ENCODE results near the gene AZU1.
"Not testable (repeated sequence)": the region's sequence is repeated elsewhere in the genome, so short reads cannot be mapped to it uniquely, and the experiment has no call there.

The AZU1 gene

DNA sequence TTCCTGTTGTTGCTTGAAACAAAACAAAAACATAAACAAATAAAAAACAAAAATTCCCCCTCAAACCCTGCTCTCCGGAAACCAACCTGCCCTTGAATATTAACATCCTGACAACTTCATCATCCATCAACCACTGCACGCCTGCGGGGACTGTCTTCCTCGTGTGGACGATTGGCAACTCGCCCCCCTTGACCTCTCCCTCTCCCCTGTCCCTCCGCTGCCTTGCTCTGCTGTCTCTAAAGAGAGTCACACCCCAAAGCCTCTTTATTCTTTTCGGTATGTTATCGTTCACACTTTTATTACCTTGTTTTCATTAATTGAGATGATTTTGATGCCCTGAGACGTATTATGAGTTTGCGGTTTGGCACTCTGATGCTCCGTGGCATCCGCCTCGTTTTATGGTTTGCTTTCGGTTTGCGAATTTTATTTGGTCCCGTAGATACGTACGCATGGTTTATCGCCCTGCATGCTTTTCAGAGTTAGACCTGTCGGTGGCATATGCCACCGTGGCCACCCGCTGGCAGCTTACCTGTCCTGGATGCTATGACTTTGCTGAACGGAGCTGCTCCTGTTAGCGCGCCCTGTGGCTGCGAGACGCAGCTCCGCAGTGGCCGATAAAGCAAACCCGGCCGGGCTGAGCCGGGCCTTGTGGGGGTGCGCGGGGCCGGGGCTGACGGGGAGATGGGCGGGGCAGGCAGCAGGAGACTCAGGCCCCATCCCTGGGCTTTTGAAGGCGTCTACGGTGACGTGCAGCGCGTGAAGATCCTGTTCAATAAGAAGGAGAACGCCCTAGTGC is 19.8 kb upstream of the AZU1 start:
- in situ Hi-C loops (cut with MboI; ENCODE audit: low sequenced_read_pairs) = no loop called here

DNA sequence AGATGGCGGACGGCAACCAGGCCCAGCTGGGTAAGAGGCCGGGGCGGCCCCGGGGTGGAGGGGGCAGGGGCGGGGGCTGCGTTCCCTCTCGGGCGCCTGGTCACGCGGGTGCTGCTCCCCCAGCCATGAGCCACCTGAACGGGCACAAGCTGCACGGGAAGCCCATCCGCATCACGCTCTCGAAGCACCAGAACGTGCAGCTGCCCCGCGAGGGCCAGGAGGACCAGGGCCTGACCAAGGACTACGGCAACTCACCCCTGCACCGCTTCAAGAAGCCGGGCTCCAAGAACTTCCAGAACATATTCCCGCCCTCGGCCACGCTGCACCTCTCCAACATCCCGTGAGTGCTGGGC is 19.2 kb upstream of the AZU1 start:
- in situ Hi-C loops (cut with MboI; ENCODE audit: low sequenced_read_pairs) = no loop called here

DNA sequence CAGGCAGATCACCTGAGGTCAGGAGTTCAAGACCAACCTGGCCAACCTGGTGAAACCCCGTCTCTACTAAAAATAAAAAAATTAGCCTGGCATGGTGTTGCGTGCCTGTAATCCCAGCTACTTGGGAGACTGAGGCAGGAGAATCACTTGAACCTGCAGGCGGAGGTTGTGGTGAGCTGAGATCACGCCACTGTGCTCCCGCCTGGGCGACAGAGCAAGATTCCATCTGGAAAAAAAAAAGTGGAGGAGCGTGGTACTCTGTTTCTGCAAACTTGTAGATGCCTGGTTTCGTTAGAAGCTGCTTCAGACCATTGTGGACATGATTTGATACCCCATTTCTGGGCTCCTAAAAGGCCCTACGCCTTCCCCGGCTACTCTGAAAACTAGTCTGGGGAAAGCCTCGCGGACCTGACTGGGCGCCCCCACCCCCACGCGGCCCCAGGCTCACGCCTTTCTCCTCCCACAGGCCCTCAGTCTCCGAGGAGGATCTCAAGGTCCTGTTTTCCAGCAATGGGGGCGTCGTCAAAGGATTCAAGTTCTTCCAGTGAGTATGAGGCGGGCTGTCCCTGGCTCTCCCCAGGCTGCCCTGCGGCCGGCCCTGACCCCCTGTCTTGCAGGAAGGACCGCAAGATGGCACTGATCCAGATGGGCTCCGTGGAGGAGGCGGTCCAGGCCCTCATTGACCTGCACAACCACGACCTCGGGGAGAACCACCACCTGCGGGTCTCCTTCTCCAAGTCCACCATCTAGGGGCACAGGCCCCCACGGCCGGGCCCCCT is 17.4 kb upstream of the AZU1 start:
- in situ Hi-C loops (cut with MboI; ENCODE audit: low sequenced_read_pairs) = no loop called here

DNA sequence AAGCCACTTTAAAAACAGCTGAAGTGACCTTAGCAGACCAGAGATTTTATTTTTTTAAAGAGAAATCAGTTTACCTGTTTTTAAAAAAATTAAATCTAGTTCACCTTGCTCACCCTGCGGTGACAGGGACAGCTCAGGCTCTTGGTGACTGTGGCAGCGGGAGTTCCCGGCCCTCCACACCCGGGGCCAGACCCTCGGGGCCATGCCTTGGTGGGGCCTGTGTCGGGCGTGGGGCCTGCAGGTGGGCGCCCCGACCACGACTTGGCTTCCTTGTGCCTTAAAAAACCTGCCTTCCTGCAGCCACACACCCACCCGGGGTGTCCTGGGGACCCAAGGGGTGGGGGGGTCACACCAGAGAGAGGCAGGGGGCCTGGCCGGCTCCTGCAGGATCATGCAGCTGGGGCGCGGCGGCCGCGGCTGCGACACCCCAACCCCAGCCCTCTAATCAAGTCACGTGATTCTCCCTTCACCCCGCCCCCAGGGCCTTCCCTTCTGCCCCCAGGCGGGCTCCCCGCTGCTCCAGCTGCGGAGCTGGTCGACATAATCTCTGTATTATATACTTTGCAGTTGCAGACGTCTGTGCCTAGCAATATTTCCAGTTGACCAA is 16.7 kb upstream of the AZU1 start:
- in situ Hi-C loops (cut with MboI; ENCODE audit: low sequenced_read_pairs) = no loop called here

DNA sequence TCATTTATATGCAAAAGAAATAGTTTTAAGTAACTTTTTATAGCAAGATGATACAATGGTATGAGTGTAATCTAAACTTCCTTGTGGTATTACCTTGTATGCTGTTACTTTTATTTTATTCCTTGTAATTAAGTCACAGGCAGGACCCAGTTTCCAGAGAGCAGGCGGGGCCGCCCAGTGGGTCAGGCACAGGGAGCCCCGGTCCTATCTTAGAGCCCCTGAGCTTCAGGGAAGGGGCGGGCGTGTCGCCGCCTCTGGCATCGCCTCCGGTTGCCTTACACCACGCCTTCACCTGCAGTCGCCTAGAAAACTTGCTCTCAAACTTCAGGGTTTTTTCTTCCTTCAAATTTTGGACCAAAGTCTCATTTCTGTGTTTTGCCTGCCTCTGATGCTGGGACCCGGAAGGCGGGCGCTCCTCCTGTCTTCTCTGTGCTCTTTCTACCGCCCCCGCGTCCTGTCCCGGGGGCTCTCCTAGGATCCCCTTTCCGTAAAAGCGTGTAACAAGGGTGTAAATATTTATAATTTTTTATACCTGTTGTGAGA is 16.1 kb upstream of the AZU1 start:
- in situ Hi-C loops (cut with MboI; ENCODE audit: low sequenced_read_pairs) = no loop called here

DNA sequence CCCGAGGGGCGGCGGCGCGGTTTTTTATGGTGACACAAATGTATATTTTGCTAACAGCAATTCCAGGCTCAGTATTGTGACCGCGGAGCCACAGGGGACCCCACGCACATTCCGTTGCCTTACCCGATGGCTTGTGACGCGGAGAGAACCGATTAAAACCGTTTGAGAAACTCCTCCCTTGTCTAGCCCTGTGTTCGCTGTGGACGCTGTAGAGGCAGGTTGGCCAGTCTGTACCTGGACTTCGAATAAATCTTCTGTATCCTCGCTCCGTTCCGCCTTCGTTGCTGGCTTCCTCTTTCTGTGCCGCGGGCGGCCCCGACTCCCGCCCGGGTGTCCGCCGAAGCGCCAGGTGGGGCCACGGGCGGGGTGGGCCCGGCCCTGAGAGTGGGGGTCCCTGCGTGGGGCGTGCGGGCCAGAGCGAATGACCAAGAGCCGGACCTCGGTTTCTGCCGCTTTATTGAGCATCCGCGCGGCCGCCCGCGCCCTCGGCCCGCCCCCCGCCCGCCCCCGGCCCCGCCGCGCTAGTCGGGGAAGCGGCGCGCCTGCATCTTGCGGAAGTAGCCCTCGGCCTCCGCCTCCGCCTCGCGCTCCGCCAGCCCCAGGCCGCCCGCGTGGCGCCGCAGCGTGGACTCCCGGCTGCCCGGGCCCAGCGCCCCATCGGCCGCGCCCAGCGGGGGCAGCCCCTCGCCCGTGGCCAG is 15.4 kb upstream of the AZU1 start:
- in situ Hi-C loops (cut with MboI; ENCODE audit: low sequenced_read_pairs) = no loop called here

DNA sequence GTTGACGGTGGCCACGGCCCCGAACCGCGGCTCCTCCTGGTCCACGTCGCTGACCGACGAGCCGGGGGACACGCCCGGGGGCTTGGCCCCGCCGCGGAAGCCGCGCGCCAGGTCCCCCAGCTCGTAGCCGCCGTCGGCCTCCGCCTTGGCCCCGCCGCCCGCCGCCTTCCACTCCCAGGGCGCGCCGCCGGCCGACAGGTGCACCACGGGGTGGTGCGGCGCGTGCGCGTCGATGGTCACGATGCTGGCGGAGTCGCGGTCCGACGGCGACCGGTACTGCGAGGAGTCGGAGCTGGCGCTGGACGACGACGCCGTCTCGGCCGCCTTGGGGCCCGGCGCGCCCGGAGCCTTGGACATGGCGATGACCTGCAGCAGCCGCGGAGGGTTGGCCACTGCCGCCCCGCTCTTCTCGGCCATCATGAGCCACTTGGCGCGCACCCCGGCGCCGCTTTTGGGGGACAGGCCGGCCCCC is 14.9 kb upstream of the AZU1 start:
- in situ Hi-C loops (cut with MboI; ENCODE audit: low sequenced_read_pairs) = no loop called here

DNA sequence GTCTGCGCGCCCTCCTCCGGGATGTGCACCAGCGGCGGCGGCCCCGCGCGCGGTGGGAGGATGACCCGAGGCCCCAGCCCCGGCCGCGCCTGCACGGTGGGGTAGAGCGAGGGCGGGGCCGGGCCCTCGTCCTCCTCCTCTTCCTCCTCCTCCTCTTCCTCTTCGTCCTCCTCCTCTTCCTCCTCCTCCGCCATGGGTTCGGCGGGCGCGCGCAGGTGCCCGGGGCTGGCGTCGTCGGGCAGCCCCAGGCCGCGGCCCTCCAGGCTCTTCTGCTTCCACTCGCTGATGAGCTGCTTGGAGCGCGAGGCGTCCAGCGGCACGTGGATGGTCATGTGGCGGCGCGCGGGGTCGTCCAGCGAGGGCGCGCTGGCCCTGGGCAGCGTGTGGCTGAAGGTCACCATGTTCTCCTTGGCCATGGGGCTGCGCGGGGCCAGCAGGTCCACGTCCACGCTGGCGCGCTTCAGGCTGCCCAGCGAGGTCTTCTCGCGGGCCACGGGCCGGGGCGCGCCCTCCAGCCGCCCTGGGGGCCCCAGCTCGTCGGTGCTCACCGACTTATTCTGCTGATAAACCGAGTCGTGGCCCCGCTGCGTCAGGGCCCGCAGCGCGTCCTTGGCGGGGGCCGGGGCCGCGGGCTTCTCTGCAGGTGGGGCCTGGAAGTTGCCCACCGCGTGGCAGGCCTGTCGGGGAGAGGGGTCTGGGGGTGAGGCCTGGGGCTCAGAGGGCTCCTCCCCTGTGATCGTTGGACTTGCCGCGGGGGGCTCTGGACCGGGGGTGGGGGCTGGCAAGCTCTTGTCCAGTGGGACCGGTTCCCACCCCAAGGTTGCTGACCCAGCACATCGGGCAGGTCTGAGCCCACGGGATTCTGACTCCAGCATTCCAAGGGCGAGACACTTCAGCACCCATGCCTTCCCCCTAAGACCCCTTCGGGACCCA is 14.2 kb upstream of the AZU1 start:
- in situ Hi-C loops (cut with MboI; ENCODE audit: low sequenced_read_pairs) = no loop called here

DNA sequence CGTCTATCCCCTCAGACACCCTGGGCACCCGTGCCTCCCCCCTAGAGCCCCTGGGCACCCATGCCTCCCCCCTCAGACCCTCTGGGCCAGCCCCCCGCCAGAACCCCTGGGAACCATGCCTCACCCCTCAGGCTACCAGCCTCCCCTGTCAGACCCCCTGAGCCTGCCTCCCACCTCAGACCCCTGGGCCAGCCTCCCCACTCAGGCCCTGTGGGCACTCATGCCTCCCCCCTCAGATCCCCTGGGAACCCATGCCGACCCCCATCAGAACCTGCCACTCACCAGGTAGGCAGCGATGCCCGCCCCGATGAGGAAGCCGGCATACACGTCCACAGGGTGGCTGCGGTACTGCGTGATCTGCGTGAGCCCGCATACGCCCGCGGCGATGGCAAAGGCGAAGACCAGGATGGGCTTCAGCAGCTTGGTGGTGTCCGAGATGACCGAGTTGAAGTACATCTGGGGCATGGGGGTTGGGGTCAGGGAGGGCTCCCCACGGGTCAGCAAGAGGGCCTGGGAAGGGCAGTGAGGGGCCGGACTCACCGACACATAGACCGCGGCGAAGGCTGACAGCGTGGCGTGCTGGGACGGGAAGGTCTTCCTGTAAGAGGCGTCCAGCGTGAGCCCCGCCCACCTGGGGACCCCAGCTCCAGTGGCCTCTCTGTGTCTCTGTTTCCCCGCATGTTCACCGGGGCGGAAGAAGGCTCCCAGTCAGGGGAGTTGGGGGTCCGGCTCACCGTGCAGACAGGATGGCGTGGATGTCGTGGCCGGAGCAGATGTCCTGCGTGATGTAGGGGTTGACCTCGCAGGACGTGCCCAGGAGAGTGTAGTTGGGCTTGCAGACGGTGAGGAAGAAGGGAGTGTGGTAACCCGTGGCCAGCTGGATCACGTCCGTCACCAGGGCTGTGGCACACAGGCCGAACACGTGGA is 13.2 kb upstream of the AZU1 start:
- in situ Hi-C loops (cut with MboI; ENCODE audit: low sequenced_read_pairs) = no loop called here

DNA sequence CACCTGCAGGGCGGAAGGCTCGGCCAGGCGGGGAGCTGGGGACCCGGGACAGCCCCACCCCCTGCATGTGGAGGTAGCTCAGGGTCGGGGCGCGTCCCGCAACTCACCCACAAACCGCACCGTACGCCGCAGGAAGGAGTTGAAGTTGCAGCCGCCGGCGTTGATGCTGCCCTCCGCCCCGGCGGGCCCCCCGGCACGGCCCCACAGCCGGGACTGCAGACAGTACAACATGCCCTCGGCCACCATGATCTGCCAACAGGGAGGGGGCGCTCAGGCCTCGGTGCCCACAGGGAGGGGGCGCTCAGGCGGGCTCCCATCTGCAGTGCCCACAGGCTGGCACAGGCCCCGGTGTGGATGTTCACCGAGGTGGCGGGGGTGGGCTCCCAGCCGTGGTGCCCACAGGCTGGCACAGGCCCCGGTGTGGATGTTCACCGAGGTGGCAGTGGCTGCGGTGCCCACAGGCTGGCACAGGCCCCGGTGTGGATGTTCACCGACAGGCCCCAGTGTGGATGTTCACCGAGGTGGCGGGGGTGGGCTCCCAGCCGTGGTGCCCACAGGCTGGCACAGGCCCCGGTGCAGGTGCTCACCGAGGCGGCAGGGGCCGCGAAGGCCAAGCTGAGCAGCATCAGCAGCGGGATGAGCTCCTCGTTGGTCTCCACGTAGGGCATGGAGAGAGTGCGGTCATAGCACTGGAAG is 12.4 kb upstream of the AZU1 start:
- in situ Hi-C loops (cut with MboI; ENCODE audit: low sequenced_read_pairs) = no loop called here

DNA sequence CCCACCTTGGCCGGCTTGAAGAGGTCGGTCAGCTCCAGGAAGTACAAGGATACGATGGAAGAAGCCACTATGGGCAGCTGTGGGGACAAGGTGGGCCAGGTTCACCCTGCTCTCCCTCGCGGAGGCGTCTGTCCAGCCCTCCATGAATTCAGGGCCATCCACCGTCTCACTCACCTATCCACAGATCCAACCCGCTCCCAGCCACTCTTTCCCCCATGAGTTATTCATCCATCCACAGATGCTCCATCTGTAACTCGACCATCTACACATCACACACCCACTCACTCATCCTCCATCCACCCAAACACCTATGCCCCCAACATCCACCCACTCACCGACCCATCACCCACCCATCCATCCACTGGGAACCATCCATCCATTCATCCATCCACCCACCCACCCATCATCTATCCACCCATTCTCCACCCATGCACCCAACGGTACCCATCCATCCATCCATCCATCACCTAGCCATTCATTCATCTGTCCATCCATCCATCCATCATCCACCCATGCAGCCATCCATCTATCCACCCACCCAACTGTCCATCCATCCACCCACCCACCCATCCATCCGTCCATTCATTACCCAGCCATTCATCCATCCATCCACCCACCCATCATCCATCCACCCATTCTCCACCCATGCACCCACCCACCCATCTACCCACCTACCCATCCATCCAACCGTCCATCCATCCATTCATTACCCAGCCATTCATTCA is 11.7 kb upstream of the AZU1 start:
- in situ Hi-C loops (cut with MboI; ENCODE audit: low sequenced_read_pairs) = no loop called here

DNA sequence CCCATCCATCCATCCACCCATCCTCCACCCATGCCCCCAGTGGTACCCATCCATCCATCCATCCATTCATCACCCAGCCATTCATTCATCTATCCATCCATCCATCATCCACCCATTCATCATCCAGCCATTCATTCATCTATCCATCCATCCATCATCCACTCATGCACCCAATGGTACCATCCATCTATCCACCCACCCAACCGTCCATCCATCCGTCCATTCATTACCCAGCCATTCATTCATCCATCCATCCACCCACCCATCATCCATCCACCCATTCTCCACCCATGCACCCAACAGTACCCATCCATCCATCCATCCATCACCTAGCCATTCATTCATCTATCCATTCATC is 11.2 kb upstream of the AZU1 start:
- in situ Hi-C loops (cut with MboI; ENCODE audit: low sequenced_read_pairs) = no loop called here

DNA sequence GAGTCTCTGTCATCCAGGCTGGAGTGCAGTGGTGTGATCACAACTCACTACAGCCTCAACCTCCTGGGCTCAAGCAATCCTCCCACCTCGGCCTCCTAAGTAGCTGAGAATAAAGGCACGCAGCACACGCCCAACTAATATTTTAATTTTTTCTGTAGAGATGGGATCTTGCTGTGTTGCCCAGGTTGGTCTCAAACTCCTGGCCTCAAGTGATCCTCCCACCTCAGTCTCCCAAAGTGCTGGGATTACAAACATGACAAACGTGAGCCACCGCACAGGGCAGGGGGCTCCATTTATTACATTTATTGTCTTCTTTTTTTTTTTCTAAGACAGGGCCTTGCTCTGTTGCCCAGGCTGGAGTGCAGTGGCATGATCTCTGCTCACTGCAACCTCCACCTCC is 7.4 kb upstream of the AZU1 start:
- in situ Hi-C loops (cut with MboI; ENCODE audit: low sequenced_read_pairs) = not testable (repeated sequence)

DNA sequence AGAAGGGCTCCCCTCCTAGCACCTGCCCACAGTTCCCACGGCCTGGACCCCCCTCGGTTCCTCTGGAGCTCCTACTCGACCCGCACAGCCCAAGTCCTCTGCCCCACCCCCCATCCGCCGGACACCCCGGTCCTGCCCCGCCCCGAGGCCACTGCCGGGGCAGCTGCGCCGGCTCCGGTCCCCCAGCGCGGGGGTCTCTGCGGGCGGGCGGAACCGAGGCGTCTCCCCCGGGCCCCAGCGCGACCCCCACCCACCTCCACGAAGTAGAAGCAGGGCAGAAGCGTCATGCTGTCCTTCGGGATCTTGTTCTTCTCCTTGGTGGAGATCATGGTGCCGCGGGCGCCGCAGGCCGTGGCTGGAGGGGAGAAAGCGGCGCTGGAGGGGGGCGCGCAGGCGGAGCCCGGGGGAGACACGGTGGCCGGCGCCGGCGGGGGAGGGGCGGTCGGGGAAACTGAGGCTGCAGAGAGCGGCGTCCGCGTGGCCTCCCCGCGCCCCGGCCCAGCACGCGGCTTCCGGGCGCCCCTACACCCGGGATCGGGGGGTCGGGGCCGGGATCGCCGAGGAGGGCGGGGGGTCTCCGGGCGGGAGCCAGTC is 6.3 kb upstream of the AZU1 start:
- in situ Hi-C loops (cut with MboI; ENCODE audit: low sequenced_read_pairs) = no loop called here

DNA sequence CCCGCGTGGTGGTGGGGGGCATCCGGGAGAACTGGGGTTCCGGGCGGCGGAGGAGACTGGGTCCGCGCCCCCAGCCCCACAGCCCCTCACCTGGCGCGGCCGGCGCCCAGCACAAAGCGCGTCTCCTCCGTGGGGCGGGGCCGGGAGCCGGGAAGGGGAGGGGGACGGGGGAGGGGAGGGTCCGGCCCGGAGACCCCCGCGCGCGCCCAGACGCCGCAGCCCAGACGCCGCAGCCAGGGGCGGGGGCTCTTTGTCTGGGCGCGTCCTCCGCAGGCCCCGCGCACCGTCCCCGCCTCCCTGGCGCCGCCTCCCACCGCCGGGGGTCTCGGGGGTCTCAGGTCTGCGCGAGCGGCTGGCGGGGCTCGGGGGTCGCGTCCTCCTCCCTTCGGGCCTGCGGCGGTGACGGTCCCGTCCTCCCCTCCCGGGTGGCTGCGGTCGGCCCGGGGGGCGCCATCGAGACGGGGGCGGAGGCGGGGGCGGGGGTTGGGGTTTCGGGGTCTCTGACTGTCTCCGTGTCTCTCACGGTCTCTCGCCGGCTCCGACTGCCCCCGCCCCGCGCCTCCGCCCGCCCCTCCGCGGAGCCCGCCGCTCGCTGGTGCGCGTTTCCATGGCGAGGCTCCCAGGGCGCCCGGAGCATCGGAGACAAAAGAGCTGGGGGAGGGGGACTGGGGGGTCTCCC is 5.7 kb upstream of the AZU1 start, which contains the start of gene PLPPR3:
Gene PLPPR3 (minus strand): TSS at position 131 of the 679 bp plus-strand sequence. CDS start 396 bp downstream, outside the sequence.
- in situ Hi-C loops (cut with MboI; ENCODE audit: low sequenced_read_pairs) = no loop called here

DNA sequence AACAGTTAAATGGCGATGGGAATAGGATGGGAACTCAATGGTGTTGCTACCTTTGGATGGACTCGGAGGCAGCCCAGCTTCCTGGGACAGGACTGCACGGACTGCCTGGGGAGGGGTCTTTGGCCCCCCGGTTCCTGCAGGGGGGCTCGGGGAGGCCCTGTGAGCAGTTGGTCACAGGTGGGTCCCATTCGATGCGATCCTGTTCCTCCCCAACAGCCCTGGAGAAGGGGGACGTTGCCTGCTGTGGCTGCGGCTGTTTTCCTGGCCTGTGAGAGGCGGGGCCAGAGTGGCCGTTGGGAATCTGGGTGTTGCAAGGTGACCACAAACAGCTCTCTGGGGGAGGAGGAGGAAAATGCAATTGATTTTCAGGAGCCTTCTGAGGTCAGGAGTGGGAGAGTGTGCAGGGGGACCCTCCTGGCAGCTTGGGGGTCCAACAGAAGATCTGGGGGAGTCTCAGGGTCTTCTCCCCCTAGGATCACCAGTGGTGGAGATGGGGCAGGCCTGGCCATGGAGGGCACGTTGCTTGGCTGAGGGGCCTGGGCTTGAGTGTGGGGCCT is 4.0 kb upstream of the AZU1 start:
- in situ Hi-C loops (cut with MboI; ENCODE audit: low sequenced_read_pairs) = no loop called here
